ENCODE data around the gene TNFRSF19.

GRCh38 chr13:23622985-23623384 is 52.8 kb downstream of the TNFRSF19 start:
- no peak for TF ChIP-seq CTCF (IDR thresholded peaks at IDR 0.05)
- no peak for TF ChIP-seq SIN3A (IDR thresholded peaks at IDR 0.05; ENCODE audit: borderline replicate concordance, insufficient read depth, low read depth, low read length)
- no peak for TF ChIP-seq POLR2AphosphoS5 (IDR thresholded peaks at IDR 0.05; ENCODE audit: low read depth, low read length)

Measured in Panc1 (cell line).